ENCODE measurements around the gene ACADS. TPM values are rescaled to one million over a fixed set of nuclear protein-coding genes. Genes with fewer than 3 reads are reported as not detected.

ACADS gene
- total RNA-seq, 1 donor from 2014 or later = 7.7 TPM

- no peak for DNase-seq (ENCODE audit: low spot score)
These were observed 31.7 kb downstream of the ACADS start for GRCh38 chr12:120757226-120757742.

GRCh38 chr12:120757949-120758348, 32.3 kb downstream of the ACADS start:
- DNase-seq (ENCODE audit: low spot score) = no peak

GRCh38 chr12:120758798-120759590, 33.4 kb downstream of the ACADS start:
- no peak for DNase-seq (ENCODE audit: low spot score)

GRCh38 chr12:120759591-120760348, 34.1 kb downstream of the ACADS start:
- DNase-seq (ENCODE audit: low spot score) = no peak

- DNase-seq (ENCODE audit: low spot score) = peak; percentile 65
These were observed 35.0 kb downstream of the ACADS start for GRCh38 chr12:120760349-120761254.

GRCh38 chr12:120761519-120761934, 35.9 kb downstream of the ACADS start:
- peak; percentile 94 for DNase-seq (ENCODE audit: low spot score)

GRCh38 chr12:120762086-120762485, 36.5 kb downstream of the ACADS start:
- peak; percentile 80 for DNase-seq (ENCODE audit: low spot score)

GRCh38 chr12:120763250-120763649, 37.6 kb downstream of the ACADS start:
- no peak for DNase-seq (ENCODE audit: low spot score)

- DNase-seq (ENCODE audit: low spot score) = no peak
These were observed 39.2 kb downstream of the ACADS start for GRCh38 chr12:120764816-120765215.

GRCh38 chr12:120766566-120766965, 40.9 kb downstream of the ACADS start:
- DNase-seq (ENCODE audit: low spot score) = no peak

- DNase-seq (ENCODE audit: low spot score) = peak; percentile 25
These were observed 41.7 kb downstream of the ACADS start for GRCh38 chr12:120767071-120768024.

GRCh38 chr12:120771097-120771496, 45.5 kb downstream of the ACADS start:
- no peak for DNase-seq (ENCODE audit: low spot score)

- DNase-seq (ENCODE audit: low spot score) = no peak
These were observed 48.7 kb downstream of the ACADS start for GRCh38 chr12:120774169-120774916.

GRCh38 chr12:120775862-120776552, 50.4 kb downstream of the ACADS start:
- DNase-seq (ENCODE audit: low spot score) = peak; percentile 15

GRCh38 chr12:120783197-120783596, 57.6 kb downstream of the ACADS start:
- no peak for DNase-seq (ENCODE audit: low spot score)

GRCh38 chr12:120784804-120785203, 59.2 kb downstream of the ACADS start:
- DNase-seq (ENCODE audit: low spot score) = no peak

- DNase-seq (ENCODE audit: low spot score) = no peak
These were observed 62.3 kb downstream of the ACADS start for GRCh38 chr12:120787889-120788288.
